GM21723 (cell line): ENCODE measurements around the gene GLI1.
"Not testable (repeated sequence)": the region's sequence is repeated elsewhere in the genome, so short reads cannot be mapped to it uniquely, and the experiment has no call there.

ENCODE experiments used
- ATAC-seq: cut with Tn5 transposase; IDR thresholded peaks from one replicate; pipeline ENCODE4 v1.9.1; 2021; ENCODE audit warnings: mild to moderate bottlenecking, moderate library complexity; ENCODE audit not compliant: unreplicated experiment

The GLI1 gene

DNA sequence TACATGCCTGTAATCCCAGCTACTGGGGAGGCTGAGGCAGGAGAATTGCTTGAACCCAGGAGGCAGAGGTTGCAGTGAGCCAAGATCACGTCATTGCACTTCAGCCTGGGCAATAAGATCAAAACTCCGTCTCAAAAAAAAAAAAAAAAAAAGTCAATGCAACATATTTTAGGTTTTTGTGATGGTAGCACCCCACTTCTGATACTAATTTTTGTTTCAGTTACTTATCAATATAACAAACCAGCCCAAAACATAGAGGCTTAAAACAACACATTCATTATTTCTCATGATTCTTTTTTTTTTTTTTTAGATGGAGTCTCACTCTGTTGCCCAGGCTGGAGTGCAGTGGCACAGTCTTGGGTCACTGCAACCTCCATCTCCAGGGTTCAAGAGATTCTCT lies 18.2 kb upstream of the GLI1 start:
- not testable (repeated sequence) for ATAC-seq

DNA sequence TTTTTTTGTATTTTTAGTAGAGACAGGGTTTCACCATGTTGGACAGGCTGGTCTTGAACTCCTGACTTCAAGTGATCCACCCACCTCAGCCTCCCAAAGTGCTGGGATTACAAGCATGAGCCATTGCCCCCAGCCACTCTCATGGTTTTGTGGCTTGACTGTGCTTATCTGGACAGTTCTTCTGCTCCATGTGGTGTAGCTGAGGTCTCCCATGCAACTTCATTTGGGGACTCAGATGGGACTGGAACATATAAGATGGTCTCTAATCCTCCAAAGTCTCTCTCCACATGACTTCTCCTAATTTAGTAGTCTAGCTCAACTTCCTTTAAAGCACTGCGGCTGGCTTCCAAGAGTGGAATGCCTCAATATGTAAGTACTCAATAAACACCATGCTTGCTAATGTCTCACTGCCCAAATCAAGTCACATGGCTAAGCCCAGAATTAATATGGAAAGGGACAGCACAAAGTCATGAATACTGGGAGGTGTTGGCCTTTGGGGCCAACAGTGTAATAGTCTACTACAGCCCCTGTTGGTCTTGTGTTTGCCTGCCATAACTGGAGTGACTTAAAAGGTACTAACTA lies 17.6 kb upstream of the GLI1 start:
- no peak for ATAC-seq

DNA sequence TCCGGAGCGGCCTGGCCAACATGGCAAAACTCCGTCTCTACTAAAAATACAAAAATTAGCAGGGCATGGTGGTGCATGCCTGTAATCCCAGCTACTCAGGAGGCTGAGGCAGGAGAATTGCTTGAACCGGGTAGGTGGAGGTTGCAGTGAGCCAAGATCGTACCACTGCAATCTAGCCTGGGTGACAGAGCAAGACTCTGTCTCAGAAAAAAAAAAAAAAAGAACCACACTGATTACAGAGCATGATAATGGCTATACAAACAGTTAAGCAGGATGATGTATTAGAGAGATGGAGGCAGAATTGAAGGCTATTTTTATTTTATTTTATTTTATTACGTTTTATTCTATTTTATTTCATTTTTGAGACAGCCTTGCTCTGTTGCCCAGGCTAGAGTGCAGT lies 15.2 kb upstream of the GLI1 start:
- ATAC-seq, result not testable (repeated sequence)

DNA sequence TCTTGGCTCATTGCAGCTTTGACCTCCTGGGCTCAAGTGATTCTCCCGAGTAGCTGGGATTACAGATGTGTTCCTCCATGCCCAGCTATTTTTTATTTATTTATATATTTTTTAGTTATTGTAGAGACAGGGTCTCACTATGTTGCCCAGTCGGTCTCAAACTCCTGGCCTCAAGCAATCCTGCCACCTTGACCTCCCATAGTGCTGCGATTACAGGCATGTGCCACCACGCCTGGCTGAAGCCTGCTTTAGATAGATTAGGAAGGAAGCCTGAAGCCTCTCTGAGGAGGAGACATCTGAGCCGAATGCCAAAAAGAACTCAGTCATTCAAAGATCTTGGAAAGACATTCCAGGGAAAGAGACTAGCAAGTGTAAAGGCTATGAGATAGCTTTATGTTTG lies 14.8 kb upstream of the GLI1 start:
- ATAC-seq, result no peak

DNA sequence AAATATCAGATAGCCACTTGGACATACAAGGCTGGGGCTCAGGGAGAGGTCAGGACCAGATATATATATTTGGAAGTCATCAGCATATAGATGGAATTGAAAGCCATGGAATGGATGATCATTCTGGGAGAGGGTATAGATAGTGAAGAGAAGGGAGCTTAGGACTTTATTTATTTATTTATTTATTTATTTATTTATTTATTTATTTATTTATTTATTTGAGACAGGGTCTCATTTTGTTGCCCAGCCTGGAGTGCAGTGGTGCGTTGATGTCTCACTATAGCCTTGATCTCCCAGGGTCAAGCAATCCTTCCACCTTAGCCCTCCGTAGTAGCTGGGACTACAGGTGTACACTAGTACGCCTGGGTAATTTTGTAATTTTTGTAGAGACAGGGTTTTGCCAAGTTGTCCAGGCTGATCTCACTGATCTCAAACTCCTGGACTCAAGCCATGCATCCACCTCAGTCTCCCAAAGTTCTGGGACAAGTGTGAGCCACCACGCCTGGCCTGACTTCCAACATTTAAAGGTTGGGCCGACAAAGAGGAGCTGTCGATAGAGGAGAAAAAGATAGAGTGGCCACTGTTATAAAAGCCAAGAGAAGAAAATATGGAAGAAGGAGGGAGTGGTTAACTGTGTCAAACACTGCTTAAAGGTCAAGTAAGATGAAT lies 13.2 kb upstream of the GLI1 start:
- ATAC-seq, result no peak

DNA sequence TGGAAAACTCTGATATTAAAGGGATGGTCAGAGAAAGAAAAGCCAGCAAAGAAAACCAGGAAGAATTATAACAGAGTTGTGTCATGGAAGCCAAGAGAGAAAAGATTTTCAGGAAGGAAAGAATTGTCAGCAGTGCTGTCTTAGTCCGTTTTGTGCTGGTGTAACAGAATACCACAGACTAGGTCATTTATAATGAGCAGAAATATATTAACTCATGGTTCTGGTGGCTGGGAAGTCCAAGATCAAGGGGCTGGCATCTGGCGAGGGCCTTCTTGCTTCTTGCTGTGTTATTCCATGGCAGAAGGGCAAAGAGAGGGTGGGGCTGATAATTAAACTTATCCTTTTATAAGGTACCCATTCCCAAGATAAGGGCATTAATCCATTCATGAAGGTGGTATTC lies 10.9 kb upstream of the GLI1 start:
- no peak for ATAC-seq

DNA sequence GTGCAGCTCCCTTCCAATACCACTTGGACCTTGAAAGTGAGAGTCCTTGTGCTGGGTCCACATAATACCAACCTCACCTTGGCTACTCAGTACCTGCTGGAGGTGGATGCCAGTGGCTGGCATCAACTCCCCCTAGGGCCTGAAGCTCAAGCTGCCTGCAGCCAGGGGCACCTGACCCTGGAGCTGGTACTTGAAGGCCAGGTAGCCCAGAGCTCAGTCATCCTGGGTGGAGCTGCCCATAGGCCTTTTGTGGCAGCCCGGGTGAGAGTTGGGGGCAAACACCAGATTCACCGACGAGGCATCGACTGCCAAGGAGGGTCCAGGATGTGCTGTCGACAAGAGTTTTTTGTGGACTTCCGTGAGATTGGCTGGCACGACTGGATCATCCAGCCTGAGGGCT lies 10.2 kb upstream of the GLI1 start:
- no peak for ATAC-seq

DNA sequence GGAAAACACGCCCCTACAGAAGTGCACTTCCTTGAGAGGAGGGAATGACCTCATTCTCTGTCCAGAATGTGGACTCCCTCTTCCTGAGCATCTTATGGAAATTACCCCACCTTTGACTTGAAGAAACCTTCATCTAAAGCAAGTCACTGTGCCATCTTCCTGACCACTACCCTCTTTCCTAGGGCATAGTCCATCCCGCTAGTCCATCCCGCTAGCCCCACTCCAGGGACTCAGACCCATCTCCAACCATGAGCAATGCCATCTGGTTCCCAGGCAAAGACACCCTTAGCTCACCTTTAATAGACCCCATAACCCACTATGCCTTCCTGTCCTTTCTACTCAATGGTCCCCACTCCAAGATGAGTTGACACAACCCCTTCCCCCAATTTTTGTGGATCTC lies 9.5 kb upstream of the GLI1 start:
- ATAC-seq, result no peak

DNA sequence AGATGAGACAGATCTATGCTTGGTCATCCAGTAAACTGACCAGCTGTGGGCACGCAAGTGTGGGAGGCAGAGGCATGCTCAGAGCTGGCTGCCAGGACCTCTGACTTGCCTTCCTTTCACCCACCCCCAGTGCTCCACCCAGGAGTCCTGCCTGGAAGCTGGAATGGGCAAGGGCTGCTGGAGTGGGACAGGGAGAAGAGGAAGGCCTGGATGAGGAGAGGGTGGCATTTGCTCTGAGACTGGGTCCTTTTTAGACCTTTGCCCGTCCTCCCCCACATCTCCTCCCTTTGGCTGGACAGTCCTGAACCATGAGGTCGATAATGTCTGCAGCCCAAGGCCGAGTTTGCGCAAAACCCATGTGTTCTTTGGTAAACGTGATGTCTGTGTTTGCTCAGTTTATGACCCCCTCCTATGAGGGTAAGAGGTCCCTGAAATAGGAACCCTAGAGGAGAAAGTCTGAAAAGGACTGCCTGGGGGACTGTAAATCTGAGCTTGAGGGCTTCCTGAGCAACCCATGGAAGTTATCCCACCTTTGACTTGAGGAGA lies 8.3 kb upstream of the GLI1 start:
- ATAC-seq, result no peak

DNA sequence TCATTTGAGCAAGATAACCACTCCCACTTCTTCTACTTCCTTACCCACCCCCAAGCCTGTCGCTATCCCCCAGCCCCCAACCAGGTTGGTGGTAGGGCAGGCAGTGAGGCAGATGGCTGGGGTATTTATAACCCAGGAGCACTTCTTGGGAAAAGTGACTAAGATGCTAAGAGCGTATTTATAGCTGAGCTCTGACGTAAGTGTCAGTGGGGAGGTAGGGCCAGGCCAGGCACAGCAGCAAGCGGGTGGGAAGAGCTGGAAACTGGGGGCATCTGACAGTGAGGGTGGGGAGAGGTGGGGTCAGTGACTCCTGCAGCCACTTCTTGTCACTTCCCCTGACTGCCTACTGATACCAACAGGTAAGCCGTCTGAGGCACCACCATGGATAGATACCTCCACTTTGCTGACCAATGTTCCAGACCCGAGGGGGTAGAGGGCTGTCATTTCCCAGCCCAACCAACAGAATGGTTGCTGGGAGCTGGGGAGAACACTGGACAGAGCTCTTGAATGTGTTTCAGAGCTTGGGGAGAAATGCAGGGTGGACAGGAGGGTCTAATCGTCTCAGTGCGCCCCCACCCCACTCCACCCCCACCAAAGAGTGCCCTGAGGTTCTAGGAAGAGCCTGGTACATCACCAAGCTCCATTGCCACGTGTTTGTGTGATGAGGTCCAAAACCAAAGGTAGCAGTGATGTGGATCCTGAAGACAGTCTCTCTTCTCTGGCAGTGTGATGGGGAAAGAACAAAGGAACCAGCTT lies 7.2 kb upstream of the GLI1 start:
- no peak for ATAC-seq

DNA sequence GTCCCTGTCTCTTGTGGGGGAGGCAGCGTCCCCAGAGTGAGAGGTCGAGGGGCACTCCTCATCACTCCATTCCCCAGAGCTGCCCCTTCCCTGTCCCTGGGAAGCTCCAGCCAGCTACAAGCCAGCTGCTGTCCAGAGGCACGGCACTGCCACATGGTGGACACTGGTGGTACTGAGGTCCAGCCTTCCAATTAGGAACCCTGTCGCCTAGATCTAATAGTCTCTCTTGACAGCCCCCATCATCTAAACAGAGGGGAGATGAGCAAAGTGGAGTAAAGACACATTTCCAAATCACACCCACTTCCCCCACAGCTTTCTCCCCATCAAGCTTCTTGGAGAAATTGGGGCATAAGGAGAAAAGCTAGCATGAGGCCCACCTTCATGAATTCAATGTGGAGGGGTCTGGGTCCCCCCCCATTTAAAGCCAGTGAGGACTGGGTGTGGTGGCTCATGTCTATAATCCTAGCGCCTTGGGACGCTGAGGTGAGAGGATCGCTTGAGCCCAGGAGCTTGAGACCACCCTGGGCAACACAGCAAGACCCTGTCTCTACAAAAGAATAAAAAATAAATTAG lies 6.6 kb upstream of the GLI1 start:
- ATAC-seq, result peak; percentile 52

DNA sequence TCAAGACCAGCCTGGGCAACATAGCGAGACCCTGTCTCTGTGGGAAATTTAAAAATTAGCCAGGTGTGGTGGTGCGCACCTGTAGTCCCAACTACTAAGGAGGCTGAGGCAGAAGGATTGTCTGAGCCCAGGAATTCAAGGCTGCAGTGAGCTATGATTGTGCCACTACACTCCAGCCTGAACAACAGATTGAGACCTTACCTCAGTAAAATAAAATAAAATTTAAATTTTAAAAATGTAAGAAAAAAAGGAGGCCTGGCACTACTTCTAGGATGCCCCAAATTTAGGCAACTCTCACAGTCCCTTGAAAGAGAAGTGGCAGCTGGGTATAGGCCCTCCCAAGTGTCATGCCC lies 5.4 kb upstream of the GLI1 start:
- no peak for ATAC-seq

DNA sequence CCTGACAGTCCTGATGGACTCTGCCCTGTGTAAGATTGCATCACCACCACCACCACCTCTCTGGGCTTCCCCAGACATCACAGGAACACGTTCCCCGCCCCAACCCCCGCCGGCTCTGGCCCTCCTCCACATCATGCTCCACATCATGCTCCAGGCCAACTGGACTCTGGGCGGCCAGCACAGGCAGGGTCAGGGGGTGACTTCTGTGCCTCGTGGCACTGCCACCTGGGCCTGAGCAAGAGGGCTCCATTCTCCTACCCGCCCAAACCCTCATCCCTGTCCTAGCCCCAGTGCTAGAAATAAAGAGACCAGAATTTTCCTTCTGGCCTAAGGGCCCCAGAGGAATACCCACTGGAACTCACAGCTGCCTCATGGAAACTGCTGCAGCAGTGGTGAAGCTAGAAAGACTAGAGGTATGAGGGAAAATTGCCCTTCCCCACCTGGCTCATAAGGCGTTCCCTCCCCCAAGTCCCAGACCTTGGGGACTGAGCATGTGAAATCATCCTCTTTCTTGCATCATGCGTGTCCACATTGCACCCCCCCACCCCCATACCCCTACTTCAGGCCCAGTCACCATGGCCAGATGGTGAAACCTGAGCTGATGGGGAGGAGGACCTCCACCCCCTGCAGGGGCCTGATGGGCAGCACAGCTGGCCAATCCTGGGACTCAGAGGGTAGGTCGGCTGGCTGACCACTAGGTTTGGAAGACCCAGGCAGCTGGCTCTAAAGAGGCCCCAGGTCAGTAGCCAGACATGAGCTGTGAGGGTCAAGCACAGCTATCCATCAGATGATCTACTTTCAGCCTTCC lies 4.8 kb upstream of the GLI1 start, which contains the start of gene INHBE:
Gene INHBE, plus strand, starts transcription at position 742 of the 808 bp plus-strand sequence. CDS start 230 bp downstream, outside the sequence.
- no peak for ATAC-seq

DNA sequence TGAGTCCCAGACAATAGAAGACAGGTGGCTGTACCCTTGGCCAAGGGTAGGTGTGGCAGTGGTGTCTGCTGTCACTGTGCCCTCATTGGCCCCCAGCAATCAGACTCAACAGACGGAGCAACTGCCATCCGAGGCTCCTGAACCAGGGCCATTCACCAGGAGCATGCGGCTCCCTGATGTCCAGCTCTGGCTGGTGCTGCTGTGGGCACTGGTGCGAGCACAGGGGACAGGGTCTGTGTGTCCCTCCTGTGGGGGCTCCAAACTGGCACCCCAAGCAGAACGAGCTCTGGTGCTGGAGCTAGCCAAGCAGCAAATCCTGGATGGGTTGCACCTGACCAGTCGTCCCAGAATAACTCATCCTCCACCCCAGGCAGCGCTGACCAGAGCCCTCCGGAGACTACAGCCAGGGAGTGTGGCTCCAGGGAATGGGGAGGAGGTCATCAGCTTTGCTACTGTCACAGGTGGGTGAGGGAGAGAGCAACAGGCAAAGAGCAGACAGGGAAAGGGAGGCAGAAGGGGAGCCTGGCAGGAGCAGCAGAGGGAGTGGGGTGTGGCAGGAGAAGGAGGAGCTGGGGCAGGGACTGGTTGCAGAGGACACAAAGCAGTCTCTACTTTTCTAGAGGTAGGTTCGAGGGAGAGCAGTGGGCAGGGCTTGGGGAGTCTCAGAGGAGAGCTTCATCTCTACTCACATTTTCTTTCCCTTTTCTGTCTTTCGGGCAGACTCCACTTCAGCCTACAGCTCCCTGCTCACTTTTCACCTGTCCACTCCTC lies 4.0 kb upstream of the GLI1 start:
- ATAC-seq, result no peak

DNA sequence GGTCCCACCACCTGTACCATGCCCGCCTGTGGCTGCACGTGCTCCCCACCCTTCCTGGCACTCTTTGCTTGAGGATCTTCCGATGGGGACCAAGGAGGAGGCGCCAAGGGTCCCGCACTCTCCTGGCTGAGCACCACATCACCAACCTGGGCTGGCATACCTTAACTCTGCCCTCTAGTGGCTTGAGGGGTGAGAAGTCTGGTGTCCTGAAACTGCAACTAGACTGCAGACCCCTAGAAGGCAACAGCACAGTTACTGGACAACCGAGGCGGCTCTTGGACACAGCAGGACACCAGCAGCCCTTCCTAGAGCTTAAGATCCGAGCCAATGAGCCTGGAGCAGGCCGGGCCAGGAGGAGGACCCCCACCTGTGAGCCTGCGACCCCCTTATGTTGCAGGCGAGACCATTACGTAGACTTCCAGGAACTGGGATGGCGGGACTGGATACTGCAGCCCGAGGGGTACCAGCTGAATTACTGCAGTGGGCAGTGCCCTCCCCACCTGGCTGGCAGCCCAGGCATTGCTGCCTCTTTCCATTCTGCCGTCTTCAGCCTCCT lies 3.4 kb upstream of the GLI1 start:
- ATAC-seq, result no peak

DNA sequence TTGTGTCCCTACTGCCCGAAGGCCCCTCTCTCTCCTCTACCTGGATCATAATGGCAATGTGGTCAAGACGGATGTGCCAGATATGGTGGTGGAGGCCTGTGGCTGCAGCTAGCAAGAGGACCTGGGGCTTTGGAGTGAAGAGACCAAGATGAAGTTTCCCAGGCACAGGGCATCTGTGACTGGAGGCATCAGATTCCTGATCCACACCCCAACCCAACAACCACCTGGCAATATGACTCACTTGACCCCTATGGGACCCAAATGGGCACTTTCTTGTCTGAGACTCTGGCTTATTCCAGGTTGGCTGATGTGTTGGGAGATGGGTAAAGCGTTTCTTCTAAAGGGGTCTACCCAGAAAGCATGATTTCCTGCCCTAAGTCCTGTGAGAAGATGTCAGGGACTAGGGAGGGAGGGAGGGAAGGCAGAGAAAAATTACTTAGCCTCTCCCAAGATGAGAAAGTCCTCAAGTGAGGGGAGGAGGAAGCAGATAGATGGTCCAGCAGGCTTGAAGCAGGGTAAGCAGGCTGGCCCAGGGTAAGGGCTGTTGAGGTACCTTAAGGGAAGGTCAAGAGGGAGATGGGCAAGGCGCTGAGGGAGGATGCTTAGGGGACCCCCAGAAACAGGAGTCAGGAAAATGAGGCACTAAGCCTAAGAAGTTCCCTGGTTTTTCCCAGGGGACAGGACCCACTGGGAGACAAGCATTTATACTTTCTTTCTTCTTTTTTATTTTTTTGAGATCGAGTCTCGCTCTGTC lies 2.7 kb upstream of the GLI1 start:
- ATAC-seq, result no peak

DNA sequence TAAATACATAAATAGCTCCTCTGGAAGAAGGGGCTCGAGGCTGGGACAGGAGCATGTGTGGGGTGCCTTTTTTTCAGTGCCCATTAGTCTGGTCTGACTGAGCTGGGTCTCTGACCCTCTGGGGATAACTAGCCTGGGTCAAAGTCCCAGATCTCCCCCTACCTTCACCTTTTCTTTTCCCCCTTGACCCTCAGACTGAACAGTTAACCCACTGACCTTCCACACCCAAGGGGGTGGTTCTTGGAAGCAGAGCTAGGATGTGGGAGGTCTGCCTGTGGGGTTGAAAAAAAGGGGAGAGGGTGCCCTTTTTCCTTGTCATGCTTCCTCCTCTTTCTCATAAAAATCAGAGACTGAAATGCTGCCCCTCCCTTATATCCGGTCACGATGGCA lies 925 bp upstream of the GLI1 start:
- no peak for ATAC-seq

DNA sequence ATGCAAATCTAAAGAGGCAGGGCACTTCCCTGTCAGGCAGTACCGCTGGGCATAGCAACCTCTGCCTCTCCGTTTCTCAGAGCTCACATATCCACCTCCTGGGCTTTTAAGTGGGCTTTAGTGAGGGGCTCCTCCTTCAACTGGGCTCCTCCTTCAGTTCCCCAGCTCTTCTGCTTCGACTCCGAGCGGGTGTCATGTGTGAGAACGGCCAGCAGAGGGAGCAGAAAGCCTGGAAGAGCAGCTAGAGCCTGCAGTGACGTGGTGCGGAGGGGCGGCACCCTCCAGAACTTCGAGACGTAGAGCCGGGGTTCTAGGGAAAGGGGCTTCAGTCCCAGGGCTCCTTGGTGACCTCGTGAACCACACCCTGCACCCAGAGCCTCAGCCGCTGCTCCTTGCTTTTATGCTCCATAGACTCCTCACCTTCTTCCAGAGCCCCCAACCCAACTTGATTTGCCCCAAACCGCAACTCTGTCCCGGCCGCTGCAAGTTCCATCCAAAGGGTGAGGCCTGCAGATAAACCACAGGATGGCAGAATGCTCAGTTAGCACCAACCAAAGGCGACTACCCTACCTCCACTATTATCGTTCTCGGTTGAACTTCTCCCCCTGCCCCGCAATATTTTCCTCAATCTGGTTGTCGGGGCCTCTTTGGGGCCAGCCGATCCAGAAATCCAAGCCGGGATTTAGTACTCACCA lies 383 bp upstream of the GLI1 start:
- ATAC-seq, result peak; percentile 58

DNA sequence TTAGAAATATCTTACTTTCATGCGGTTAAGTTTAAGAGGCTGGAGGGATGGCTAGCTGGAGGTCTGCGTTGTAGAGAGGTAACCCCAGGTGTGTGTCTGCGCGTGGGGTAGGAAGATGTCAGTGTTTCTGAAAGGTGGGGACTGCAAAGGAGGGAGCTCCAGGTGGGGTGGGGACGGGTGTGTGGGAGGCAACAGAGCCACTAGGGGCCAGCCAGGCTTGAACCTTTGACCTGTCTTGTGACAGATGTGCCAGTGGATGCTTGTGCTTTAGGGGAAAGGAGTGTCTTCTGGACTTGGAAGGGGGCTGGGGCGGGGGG lies 841 bp downstream of the GLI1 start:
- ATAC-seq, result no peak
